Femur (tissue), 1 donor: ENCODE data around the gene TRDMT1.
A peak's percentile ranks its signal among the peaks of the same experiment; 100 is the strongest.

Source experiments
- DNase-seq: peaks from one replicate; pipeline ENCODE4 v3.0.0-alpha.2; 2017

TRDMT1 gene

GRCh38 chr10:17229967-17230682, 28.7 kb upstream of the TRDMT1 start:
- peak; percentile 89 for DNase-seq

- no peak for DNase-seq
Observed at GRCh38 chr10:17229717-17229966, 28.2 kb upstream of the TRDMT1 start.

- DNase-seq: peak; percentile 96
Observed at GRCh38 chr10:17229016-17229716, 27.7 kb upstream of the TRDMT1 start.

- peak; percentile 94 for DNase-seq
Observed at GRCh38 chr10:17228091-17229015, 26.9 kb upstream of the TRDMT1 start, which contains the start of gene VIM. TSS of gene VIM (plus strand) at chr10:17228241. CDS start at chr10:17229423, 1,182 bp downstream.

- no peak for DNase-seq
Observed at GRCh38 chr10:17227367-17228090, 26.1 kb upstream of the TRDMT1 start.

GRCh38 chr10:17226891-17227303, 25.4 kb upstream of the TRDMT1 start:
- no peak for DNase-seq

GRCh38 chr10:17225808-17226207, 24.3 kb upstream of the TRDMT1 start:
- DNase-seq: no peak

- no peak for DNase-seq
Observed at GRCh38 chr10:17222329-17222728, 20.9 kb upstream of the TRDMT1 start.

- no peak for DNase-seq
Observed at GRCh38 chr10:17220652-17221100, 19.2 kb upstream of the TRDMT1 start.

GRCh38 chr10:17219024-17219423, 17.6 kb upstream of the TRDMT1 start:
- DNase-seq: no peak

- DNase-seq: no peak
Observed at GRCh38 chr10:17217631-17218232, 16.3 kb upstream of the TRDMT1 start.

- DNase-seq: no peak
Observed at GRCh38 chr10:17216901-17217395, 15.5 kb upstream of the TRDMT1 start.

- DNase-seq: no peak
Observed at GRCh38 chr10:17216217-17216900, 14.9 kb upstream of the TRDMT1 start.

GRCh38 chr10:17215782-17216122, 14.3 kb upstream of the TRDMT1 start:
- no peak for DNase-seq

GRCh38 chr10:17214971-17215781, 13.7 kb upstream of the TRDMT1 start:
- peak; percentile 62 for DNase-seq

- DNase-seq: no peak
Observed at GRCh38 chr10:17214526-17214925, 13.1 kb upstream of the TRDMT1 start.

GRCh38 chr10:17213646-17214349, 12.3 kb upstream of the TRDMT1 start:
- DNase-seq: no peak

- no peak for DNase-seq
Observed at GRCh38 chr10:17212802-17213221, 11.3 kb upstream of the TRDMT1 start.

- DNase-seq: no peak
Observed at GRCh38 chr10:17210361-17210760, 8.9 kb upstream of the TRDMT1 start.

- no peak for DNase-seq
Observed at GRCh38 chr10:17209881-17210280, 8.4 kb upstream of the TRDMT1 start.
